Measurements from ENCODE around the gene COA1.

DNA sequence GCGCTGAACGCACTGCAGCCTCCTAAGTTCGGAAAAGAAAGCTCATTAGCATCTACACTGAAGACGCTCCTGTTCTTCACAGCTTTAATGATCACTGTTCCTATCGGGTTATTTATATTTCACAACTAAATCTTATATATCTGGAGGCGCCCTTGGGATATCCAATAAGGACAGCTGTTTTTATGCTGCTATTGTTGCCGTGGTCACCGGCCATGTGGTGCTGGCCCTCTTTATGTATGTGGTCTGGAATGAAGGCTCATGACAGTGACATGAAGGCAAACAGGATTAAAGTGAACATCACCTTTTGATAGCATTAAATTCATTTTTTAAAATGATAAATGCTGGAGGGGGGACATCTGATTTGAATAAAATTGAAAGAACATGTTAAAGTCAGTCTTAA, 38.0 kb upstream of the COA1 start:
- TF ChIP-seq, protein P1, sequence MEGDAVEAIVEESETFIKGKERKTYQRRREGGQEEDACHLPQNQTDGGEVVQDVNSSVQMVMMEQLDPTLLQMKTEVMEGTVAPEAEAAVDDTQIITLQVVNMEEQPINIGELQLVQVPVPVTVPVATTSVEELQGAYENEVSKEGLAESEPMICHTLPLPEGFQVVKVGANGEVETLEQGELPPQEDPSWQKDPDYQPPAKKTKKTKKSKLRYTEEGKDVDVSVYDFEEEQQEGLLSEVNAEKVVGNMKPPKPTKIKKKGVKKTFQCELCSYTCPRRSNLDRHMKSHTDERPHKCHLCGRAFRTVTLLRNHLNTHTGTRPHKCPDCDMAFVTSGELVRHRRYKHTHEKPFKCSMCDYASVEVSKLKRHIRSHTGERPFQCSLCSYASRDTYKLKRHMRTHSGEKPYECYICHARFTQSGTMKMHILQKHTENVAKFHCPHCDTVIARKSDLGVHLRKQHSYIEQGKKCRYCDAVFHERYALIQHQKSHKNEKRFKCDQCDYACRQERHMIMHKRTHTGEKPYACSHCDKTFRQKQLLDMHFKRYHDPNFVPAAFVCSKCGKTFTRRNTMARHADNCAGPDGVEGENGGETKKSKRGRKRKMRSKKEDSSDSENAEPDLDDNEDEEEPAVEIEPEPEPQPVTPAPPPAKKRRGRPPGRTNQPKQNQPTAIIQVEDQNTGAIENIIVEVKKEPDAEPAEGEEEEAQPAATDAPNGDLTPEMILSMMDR (IDR thresholded peaks at IDR 0.05) = no peak
- TF ChIP-seq POLR2A (IDR thresholded peaks at IDR 0.05) (no peak), POLR2AphosphoS5 (IDR thresholded peaks at IDR 0.05) (no peak), EP300 (IDR thresholded peaks at IDR 0.05) (no peak)
